ENCODE measurements around the gene ASXL2.

- TF ChIP-seq CTCF (conservative IDR thresholded peaks at IDR 0.05) (no peak), EZH2 (IDR thresholded peaks at IDR 0.05; ENCODE audit: low read depth) (no peak)
These were observed 55.8 kb downstream of the ASXL2 start for GRCh38 chr2:25822190-25823117.

Measured in PC-9 (cell line).